CD1c-positive myeloid dendritic cell (primary cell): ENCODE data around the gene FGFBP1.
"Not testable (repeated sequence)": the region's sequence is repeated elsewhere in the genome, so short reads cannot be mapped to it uniquely, and the experiment has no call there.

Source experiments
- DNase-seq: peaks from one replicate; pipeline ENCODE4 v3.0.0-alpha.2; 2016; ENCODE audit errors: extremely low spot score

FGFBP1 gene

GRCh38 chr4:15945516-15945915, 7.0 kb upstream of the FGFBP1 start:
- DNase-seq = no peak

GRCh38 chr4:15944895-15945294, 6.4 kb upstream of the FGFBP1 start:
- DNase-seq = no peak

- no peak for DNase-seq
These were observed 3.7 kb upstream of the FGFBP1 start for GRCh38 chr4:15942283-15942682.

GRCh38 chr4:15938182-15938581, 358 bp downstream of the FGFBP1 start:
- DNase-seq = no peak

- DNase-seq = no peak
These were observed 2.0 kb downstream of the FGFBP1 start for GRCh38 chr4:15936495-15936894.

- no peak for DNase-seq
These were observed 2.8 kb downstream of the FGFBP1 start for GRCh38 chr4:15935504-15936402.

GRCh38 chr4:15934259-15934658, 4.3 kb downstream of the FGFBP1 start:
- DNase-seq = no peak

GRCh38 chr4:15931451-15932210, 6.9 kb downstream of the FGFBP1 start:
- DNase-seq = no peak

GRCh38 chr4:15930314-15930713, 8.2 kb downstream of the FGFBP1 start:
- DNase-seq = no peak

GRCh38 chr4:15929540-15929939, 9.0 kb downstream of the FGFBP1 start:
- no peak for DNase-seq

GRCh38 chr4:15928883-15929282, 9.7 kb downstream of the FGFBP1 start:
- DNase-seq = no peak

- no peak for DNase-seq
These were observed 12.1 kb downstream of the FGFBP1 start for GRCh38 chr4:15926486-15926885.

- DNase-seq = no peak
These were observed 12.7 kb downstream of the FGFBP1 start for GRCh38 chr4:15925830-15926229.

- no peak for DNase-seq
These were observed 17.0 kb downstream of the FGFBP1 start for GRCh38 chr4:15921592-15921932.

GRCh38 chr4:15920723-15921591, 17.6 kb downstream of the FGFBP1 start:
- DNase-seq = no peak

GRCh38 chr4:15918484-15919129, 19.9 kb downstream of the FGFBP1 start:
- DNase-seq = no peak

GRCh38 chr4:15917297-15917696, 21.2 kb downstream of the FGFBP1 start:
- no peak for DNase-seq

- not testable (repeated sequence) for DNase-seq
These were observed 22.2 kb downstream of the FGFBP1 start for GRCh38 chr4:15916358-15916757.

- no peak for DNase-seq
These were observed 23.8 kb downstream of the FGFBP1 start for GRCh38 chr4:15914736-15915135.

GRCh38 chr4:15914291-15914690, 24.2 kb downstream of the FGFBP1 start:
- DNase-seq = no peak

- no peak for DNase-seq
These were observed 24.9 kb downstream of the FGFBP1 start for GRCh38 chr4:15913631-15913970.
